Fibroblast of the aortic adventitia (primary cell): ENCODE data around the gene NPM1. TPM values are rescaled to one million over a fixed set of nuclear protein-coding genes. Genes with fewer than 3 reads are reported as not detected.
A peak's percentile ranks its signal among the peaks of the same experiment; 100 is the strongest.

Source experiments
- DNase-seq: peaks from one replicate; pipeline ENCODE4 v3.0.0-alpha.2; 2010; ENCODE audit warnings: low read depth
- H3K4me3 ChIP-seq: 2 replicates; pipeline ENCODE4 v1.5.1; 2011; ENCODE audit warnings: low read depth, mild to moderate bottlenecking, control low read depth, low read length, moderate library complexity
- total RNA-seq: library from RNA; depleted of rRNA; stranded (reverse); fragments of >200 nt; gene quantifications from 2 replicates; pipeline ENCODE4 v1.2.3, GENCODE V29; 2012; ENCODE audit warnings: low replicate concordance
- TF ChIP-seq, protein P1 (sequence below): IDR thresholded peaks from 2 replicates; pipeline ENCODE4 v1.5.1; 2011; ENCODE audit warnings: mild to moderate bottlenecking, low read length, control low read depth, inconsistent platforms; ENCODE audit not compliant: insufficient read depth

The NPM1 gene
- total RNA-seq, 1 donor, result 1,373 TPM

DNA sequence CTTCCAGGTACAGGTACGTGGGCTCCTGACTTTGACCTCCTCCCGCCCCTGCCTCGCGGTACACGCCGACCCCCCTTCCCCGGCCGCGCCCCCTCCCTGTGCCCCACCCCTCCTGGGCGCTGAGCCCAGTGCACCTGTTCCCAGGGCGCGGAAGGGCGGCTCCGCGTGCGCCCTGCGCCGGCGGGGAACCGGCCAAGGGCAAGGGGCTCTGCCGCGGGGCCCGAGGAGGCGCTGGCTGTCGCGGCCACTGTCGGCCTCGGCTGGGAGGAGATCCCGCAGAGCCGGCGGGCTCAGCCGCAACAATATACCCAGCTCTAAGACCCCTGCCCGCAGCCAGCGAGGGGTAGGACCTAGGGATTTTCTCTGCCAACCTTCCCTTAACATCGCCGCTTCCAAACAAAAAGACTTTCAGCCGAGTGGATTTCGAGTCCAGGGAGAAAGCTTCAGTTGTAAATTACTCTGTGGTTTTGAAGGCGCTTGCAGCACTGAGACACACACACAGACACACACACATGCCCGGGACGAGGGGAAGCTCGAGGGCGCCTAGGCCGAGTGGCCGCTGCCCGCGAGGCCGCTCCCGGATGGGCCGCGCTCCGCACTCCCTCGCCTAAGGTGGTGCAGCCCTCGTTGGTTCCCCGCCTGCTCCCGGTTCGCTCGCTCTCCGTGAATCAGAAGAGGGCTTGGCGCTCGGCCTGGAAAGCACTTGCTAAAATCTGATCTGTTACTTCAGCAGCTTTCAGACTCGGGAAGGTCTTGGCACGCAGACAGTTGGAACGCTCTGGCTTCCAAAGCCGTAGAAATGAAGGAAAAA is 33.0 kb downstream of the NPM1 start:
- peak overlapping the region; percentile 33 for H3K4me3 ChIP-seq
- peak; percentile 95 for DNase-seq
- TF ChIP-seq, protein P1, sequence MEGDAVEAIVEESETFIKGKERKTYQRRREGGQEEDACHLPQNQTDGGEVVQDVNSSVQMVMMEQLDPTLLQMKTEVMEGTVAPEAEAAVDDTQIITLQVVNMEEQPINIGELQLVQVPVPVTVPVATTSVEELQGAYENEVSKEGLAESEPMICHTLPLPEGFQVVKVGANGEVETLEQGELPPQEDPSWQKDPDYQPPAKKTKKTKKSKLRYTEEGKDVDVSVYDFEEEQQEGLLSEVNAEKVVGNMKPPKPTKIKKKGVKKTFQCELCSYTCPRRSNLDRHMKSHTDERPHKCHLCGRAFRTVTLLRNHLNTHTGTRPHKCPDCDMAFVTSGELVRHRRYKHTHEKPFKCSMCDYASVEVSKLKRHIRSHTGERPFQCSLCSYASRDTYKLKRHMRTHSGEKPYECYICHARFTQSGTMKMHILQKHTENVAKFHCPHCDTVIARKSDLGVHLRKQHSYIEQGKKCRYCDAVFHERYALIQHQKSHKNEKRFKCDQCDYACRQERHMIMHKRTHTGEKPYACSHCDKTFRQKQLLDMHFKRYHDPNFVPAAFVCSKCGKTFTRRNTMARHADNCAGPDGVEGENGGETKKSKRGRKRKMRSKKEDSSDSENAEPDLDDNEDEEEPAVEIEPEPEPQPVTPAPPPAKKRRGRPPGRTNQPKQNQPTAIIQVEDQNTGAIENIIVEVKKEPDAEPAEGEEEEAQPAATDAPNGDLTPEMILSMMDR, result no peak

DNA sequence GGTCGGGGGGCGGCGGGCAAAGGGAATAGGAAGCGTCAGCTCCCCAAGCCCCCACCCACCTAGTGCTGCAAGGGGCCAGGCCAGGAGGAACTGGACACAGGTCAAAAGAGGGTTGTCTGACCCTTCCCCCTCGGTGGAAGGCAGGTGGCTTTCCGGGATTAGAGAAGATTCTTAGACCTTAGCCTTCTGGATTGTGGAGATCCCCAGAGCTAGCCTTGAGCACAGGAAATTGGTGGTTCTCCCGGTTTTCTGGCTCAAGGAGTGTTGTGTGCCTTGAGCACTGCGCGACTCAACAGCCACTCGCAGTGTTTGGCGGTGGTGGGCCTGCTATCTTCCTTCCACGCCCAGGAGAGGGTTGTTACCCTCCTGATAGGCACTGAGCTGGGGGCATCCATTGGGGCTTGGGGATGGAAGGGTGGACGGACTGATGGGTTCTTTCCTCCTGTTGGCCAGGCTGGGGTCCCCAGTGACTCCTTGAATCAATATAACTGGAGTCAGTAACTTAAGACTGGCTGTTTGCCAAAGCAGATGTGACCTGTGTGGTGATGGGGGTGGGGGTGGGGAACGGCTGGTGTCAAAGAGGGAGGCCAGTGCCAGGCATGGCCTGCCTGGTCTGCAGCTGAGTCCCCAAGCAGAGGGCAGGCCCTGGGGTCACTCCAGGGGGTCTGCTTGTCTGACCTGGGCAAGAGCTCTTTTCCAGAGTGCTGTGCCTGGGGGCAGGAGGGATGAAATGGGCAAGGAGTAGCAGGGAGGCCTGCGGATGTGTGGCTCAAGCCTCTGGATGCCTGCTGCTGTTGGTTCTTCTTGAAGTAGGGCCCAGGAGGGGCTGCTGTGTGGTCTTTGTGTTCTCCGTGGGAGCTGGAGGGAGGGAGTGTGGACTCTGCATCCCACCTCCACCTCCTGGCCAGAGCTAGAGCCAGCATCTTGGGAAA is 33.9 kb downstream of the NPM1 start:
- TF ChIP-seq, protein P1, result no peak
- DNase-seq, result no peak
- no peak overlapping the region for H3K4me3 ChIP-seq

DNA sequence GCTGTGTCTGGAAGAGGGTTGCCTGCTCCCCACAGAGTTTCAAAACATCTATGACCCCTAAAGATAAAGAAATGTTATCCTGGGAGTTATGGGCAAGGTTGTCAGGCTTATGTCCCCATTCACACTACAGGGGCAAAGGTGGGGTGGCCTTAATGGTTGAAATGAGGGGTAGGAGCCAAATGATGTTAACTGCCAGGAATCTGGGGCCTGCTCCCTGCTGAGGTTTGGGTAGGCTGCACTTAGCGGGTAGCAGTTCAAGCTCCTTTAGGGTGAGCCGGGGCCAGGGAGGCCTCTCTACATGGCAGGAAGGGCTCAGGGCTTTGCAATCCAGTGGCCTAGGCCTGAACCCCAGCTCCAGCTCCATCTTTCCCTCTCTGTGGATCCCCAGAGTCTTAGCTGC is 34.8 kb downstream of the NPM1 start:
- no peak overlapping the region for H3K4me3 ChIP-seq
- TF ChIP-seq, protein P1, result no peak
- no peak for DNase-seq

DNA sequence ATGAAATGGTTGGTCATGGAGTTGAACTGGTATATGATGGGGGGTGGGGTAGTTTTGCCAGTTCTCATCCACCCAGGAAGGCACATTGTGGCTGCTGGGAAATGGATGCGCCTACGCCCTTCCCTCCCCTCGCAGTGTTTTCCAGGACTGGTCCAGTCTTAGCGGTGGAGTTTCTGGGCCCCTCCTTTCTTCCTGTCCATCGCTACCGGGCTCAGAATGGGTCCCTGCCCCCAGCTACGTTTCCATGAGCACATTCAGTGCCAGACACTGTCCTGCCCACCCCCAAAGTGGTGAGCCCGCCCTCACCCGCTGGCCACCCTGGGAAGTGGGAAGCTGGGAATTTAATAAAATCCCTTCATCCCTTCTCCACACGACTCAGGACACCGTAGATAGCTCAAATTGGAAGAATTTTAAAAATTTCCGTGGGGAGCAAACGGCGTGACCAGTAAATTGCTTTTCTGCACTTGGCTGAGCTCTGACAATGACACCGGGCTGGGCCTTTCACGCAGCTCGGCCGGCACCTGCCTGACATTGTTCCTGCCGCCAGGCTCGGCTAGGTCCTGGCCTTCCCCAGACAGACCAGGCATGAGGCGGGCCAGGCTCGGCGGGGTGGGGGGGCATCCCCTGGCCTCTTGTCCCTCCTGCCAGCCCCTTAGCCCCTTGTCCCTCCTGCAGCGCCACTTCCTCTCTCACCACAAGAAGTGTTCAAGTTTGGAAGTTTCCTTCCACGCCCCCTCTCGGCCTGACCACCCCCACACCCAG is 35.4 kb downstream of the NPM1 start:
- DNase-seq, result no peak
- no peak overlapping the region for H3K4me3 ChIP-seq
- TF ChIP-seq, protein P1, result no peak

DNA sequence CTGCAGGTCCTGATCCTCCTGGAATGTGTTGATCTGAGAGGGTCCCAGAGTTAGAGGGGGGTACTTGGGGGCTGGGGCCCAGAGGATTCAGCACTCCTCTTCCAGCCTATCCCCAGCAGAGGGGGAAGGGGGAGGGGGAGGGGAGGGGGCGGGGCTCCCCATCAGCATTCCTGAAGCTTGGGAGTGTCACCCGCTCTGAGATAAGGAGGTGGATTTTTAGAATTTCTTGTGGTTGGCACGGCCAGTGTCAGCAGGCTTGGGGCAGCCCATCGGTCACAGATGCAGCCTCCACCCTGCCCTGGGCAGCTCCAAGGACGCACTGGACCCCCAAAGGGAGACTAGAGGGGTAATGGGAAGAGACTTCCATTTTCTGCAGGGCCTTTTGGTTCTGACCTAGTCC is 37.1 kb downstream of the NPM1 start:
- no peak overlapping the region for H3K4me3 ChIP-seq
- TF ChIP-seq, protein P1, result no peak
- no peak for DNase-seq

DNA sequence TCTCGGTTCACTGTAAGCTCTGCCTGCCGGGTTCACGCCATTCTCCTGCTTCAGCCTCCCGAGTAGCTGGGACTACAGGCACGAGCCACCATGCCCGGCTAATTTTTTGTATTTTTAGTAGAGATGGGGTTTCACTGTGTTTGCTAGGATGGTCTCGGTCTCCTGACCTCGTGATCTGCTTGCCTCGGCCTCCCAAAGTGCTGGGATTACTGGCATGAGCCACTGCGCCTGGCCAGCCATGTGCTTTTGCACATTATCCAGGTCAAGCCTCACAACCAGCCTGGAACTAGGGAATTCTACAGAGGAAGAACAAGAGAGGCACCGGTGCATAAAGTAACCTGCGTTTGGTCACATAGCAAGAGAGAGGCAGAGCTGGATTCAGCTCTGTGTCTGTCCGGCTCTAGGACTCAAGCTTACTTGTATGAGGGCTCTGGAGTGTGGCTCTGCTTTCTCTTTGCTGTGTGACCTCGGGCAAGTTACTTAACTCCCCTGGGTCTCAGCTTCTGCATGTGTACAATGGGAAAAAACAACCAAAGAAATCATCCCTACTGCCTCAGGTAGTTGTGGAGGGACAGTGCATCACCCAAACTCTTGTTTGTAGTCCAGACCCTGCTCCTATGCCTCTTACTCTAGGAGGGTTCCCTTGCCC is 38.1 kb downstream of the NPM1 start:
- TF ChIP-seq, protein P1, result no peak
- no peak overlapping the region for H3K4me3 ChIP-seq
- DNase-seq, result no peak
